Neural cell (in vitro differentiated cells): ENCODE data around the gene MAML2.

ENCODE experiments used
- CTCF ChIP-seq: fragments of 450-650 bp; IDR thresholded peaks from 2 replicates; pipeline ENCODE4 v1.5.1; 2014; ENCODE audit warnings: antibody characterized with exemption, mild to moderate bottlenecking, moderate library complexity; ENCODE audit not compliant: poor library complexity, severe bottlenecking
- EP300 ChIP-seq: fragments of 450-650 bp; conservative IDR thresholded peaks from 2 replicates; pipeline ENCODE4 v1.6.1; 2014; ENCODE audit warnings: antibody characterized with exemption, mild to moderate bottlenecking, moderate library complexity; ENCODE audit not compliant: poor library complexity, severe bottlenecking
- EZH2 ChIP-seq: fragments of 200-600, 300-800 bp; shearing (Covaris generic), sonication (generic); IDR thresholded peaks from 2 replicates; pipeline ENCODE4 v1.6.1; 2014; ENCODE audit warnings: antibody characterized with exemption, low read length, borderline replicate concordance, mild to moderate bottlenecking; ENCODE audit not compliant: insufficient read depth, poor library complexity, severe bottlenecking
- POLR2AphosphoS5 ChIP-seq: IDR thresholded peaks from 2 replicates; pipeline ENCODE4 v1.6.1; 2012
- RAD21 ChIP-seq: fragments of 450-650 bp; conservative IDR thresholded peaks from 2 replicates; pipeline ENCODE4 v1.6.1; 2014; ENCODE audit warnings: antibody characterized with exemption, mild to moderate bottlenecking, moderate library complexity
- REST ChIP-seq: IDR thresholded peaks from 2 replicates; pipeline ENCODE4 v1.6.1; 2012; ENCODE audit warnings: borderline replicate concordance
- SMC3 ChIP-seq: fragments of 450-650 bp; conservative IDR thresholded peaks from 2 replicates; pipeline ENCODE4 v1.6.1; 2014; ENCODE audit warnings: antibody characterized with exemption, mild to moderate bottlenecking, moderate library complexity; ENCODE audit not compliant: poor library complexity

GRCh38 chr11:96145163-96145585, 197.8 kb downstream of the MAML2 start:
- TF ChIP-seq CTCF (no peak), REST (no peak), EP300 (no peak), EZH2 (no peak), POLR2AphosphoS5 (no peak), SMC3 (no peak), RAD21 (no peak)
